Measurements from ENCODE around the gene BTBD1.
"Not testable (repeated sequence)": the region's sequence is repeated elsewhere in the genome, so short reads cannot be mapped to it uniquely, and the experiment has no call there.

Gene BTBD1

DNA sequence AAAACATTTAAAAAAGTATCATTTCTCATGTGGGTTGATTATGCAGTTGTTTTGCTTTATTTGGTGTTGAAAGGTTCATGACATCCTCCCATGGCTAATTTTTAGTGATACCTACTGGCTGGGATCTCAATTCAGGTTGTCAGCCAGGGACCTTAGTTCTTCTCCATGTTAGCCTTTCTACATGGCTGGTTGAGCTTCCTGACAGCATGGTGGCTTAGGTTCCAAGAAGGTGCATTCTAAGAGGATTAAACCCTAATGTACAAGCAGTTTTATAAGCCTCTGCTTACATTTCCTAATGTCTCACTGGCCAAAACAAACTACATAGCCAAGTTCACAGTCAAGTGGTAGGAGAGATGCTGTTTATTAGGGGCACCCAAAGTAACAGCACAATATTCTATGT, 31.0 kb upstream of the BTBD1 start:
- TF ChIP-seq, protein P1, sequence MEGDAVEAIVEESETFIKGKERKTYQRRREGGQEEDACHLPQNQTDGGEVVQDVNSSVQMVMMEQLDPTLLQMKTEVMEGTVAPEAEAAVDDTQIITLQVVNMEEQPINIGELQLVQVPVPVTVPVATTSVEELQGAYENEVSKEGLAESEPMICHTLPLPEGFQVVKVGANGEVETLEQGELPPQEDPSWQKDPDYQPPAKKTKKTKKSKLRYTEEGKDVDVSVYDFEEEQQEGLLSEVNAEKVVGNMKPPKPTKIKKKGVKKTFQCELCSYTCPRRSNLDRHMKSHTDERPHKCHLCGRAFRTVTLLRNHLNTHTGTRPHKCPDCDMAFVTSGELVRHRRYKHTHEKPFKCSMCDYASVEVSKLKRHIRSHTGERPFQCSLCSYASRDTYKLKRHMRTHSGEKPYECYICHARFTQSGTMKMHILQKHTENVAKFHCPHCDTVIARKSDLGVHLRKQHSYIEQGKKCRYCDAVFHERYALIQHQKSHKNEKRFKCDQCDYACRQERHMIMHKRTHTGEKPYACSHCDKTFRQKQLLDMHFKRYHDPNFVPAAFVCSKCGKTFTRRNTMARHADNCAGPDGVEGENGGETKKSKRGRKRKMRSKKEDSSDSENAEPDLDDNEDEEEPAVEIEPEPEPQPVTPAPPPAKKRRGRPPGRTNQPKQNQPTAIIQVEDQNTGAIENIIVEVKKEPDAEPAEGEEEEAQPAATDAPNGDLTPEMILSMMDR (IDR thresholded peaks at IDR 0.05; ENCODE audit: extremely low read depth, insufficient read depth, missing control alignments): no peak
- DNase-seq (ENCODE audit: low spot score): no peak
- in situ Hi-C loops (cut with MboI; ENCODE audit: low pct_unique_long_range_greater_than_20kb, low sequenced_read_pairs, unreplicated experiment): no loop called here

DNA sequence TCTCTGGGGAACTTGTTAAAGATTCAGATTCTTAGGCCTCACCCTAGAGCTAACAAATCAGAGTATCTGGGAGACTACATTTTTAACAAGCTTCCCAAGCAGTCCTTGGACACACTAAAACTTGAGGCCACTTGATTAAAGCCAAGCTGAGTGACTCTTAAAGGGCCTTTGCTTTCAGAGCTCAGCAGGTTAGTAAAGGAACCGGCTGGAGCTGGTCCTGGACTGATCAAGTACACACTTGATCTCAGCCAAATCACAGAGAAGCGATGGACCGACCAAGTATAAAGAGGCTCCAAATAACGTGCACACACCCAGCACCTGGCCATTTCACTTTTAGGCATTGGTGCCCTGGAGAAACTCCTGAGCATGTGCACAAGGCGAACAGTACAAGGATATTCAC, 27.5 kb upstream of the BTBD1 start:
- TF ChIP-seq, protein P1 (IDR thresholded peaks at IDR 0.05; ENCODE audit: extremely low read depth, insufficient read depth, missing control alignments): no peak
- DNase-seq (ENCODE audit: low spot score): no peak
- in situ Hi-C loops (cut with MboI; ENCODE audit: low pct_unique_long_range_greater_than_20kb, low sequenced_read_pairs, unreplicated experiment): no loop called here

GRCh38 chr15:83092309-83092976, 25.4 kb upstream of the BTBD1 start:
- in situ Hi-C loops (cut with MboI; ENCODE audit: low pct_unique_long_range_greater_than_20kb, low sequenced_read_pairs, unreplicated experiment): no loop called here
- peak; percentile 53 for DNase-seq (ENCODE audit: low spot score)
- TF ChIP-seq, protein P1 (IDR thresholded peaks at IDR 0.05; ENCODE audit: extremely low read depth, insufficient read depth, missing control alignments): no peak

GRCh38 chr15:83091965-83092308, 24.9 kb upstream of the BTBD1 start:
- in situ Hi-C loops (cut with MboI; ENCODE audit: low pct_unique_long_range_greater_than_20kb, low sequenced_read_pairs, unreplicated experiment); DNase-seq (ENCODE audit: low spot score): not testable (repeated sequence)

DNA sequence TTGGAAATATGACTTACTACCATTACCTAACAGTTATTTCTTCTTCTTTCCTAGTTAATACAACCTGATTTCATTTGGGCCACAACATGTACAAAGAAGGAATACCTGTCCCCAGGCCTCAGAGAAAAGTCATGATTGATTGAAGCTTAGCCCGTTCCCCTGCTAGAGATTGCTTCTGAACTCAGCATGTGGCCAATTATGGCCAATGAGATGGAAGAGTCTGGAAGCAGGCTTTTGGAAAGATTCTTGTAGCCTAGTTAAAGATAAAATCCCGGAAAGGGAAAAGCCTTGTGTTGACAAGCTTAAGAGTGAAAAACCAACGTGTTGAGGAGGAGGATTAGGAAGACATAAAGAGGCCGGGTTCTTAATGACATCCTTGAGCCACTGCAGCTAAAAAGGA, 23.4 kb upstream of the BTBD1 start:
- DNase-seq (ENCODE audit: low spot score): no peak
- TF ChIP-seq, protein P1 (IDR thresholded peaks at IDR 0.05; ENCODE audit: extremely low read depth, insufficient read depth, missing control alignments): no peak
- in situ Hi-C loops (cut with MboI; ENCODE audit: low pct_unique_long_range_greater_than_20kb, low sequenced_read_pairs, unreplicated experiment): no loop called here

- no peak for DNase-seq (ENCODE audit: low spot score)
- in situ Hi-C loops (cut with MboI; ENCODE audit: low pct_unique_long_range_greater_than_20kb, low sequenced_read_pairs, unreplicated experiment): no loop called here
- TF ChIP-seq, protein P1 (IDR thresholded peaks at IDR 0.05; ENCODE audit: extremely low read depth, insufficient read depth, missing control alignments): no peak
Measured at GRCh38 chr15:83088876-83089275, 21.8 kb upstream of the BTBD1 start.

DNA sequence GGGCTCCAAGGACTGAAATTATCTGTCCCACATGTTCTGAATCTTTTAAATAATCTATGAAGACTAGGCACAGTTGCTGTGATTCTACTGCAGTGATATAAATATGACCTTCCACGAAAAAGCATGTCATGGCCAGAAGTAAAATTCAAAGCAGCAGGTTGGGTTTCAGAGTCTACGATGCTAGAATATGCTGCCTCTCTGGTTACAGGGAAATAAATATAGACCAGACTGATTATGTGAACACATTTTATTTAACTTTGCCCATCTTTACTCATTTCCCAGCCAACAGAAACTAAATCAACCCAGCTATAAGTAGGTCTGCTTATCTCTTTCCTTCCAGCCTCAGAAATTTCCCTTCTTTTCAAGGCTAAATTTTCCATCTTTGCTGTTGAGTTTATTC, 20.5 kb upstream of the BTBD1 start:
- TF ChIP-seq, protein P1 (IDR thresholded peaks at IDR 0.05; ENCODE audit: extremely low read depth, insufficient read depth, missing control alignments): no peak
- no peak for DNase-seq (ENCODE audit: low spot score)
- in situ Hi-C loops (cut with MboI; ENCODE audit: low pct_unique_long_range_greater_than_20kb, low sequenced_read_pairs, unreplicated experiment): no loop called here

DNA sequence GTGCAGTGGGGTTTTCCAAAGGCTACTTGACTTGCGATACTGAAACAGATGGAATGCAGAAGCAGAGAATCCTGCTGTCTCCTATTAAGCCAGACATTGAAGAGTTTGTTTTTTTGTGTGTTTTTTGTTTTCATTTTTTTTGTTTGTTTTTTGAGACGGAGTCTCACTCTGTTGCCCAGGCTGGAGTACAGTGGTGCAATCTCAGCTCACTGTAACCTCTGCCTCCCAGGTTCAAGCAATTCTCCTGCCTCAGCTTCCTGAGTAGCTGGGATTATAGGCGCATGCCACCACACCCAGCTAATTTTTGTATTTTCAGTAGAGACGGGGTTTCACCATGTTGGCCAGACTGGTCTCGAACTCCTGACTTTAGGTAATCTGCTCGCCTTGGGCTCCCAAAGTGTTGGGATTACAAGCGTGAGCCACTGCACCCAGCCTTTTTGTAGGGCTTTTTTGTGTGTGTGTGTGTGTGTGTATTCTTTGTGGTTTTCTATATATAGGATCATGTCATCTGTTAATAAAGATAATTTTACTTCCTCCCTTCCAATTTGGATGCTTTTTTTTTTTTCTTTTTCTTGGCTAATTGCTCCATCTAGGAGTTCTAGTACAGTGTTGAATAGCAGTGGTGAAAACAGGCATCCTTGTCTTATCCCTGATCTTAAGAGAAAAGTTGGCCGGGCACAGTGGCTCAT, 19.0 kb upstream of the BTBD1 start:
- in situ Hi-C loops (cut with MboI; ENCODE audit: low pct_unique_long_range_greater_than_20kb, low sequenced_read_pairs, unreplicated experiment); DNase-seq (ENCODE audit: low spot score): not testable (repeated sequence)

GRCh38 chr15:83085461-83085860, 18.4 kb upstream of the BTBD1 start:
- in situ Hi-C loops (cut with MboI; ENCODE audit: low pct_unique_long_range_greater_than_20kb, low sequenced_read_pairs, unreplicated experiment); DNase-seq (ENCODE audit: low spot score): not testable (repeated sequence)

All from GM13977 (cell line).